ENCODE results near the gene ZNF532. TPM values are rescaled to one million over a fixed set of nuclear protein-coding genes. Genes with fewer than 3 reads are reported as not detected.
A peak's percentile ranks its signal among the peaks of the same experiment; 100 is the strongest.

Gene ZNF532
- total RNA-seq, 4 donors from 2014 or later: 54.7 to 124 (median 91.2) TPM

DNA sequence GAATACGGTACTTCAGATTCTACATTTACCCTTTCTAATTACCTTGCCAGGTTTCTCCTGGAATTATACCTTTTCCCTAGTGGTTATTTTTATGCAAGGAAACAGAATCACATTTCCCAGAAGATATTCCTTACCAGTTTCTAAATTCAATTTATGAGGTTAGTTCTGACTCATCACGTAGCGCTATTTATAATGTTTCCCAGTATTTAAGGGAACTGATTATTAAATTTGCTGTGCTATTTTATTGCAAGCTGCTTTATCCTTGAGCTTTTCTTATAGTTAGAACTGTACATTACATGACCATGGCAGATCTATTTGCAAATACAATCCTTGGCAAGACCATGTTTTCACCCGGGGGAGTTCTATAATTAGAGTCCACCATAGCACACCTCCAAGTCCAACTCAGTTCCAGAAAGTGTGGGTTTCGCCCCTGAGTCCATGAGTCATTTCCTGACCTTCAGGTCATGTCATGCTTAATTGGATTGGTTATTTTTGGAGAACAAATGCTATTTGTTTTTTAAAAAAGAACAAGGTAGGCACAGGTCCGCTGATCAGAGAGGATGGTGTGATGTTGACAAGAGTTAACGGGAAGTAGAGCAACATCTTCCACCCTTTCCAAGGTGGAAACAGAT lies 126.6 kb downstream of the ZNF532 start:
- peak overlapping the region; percentile 88 to 92 (median 90) for H3K27ac ChIP-seq
- intact Hi-C loops (cut with DNase I; ENCODE audit: low total_unique reads): loop anchor here (2.0 to 5.0 kb wide), 2 partner anchors 66 to 129 kb away; partner anchors contain the start of gene ZNF532
- TF ChIP-seq CTCF (IDR thresholded peaks at IDR 0.05 in 4 of 5, conservative IDR thresholded peaks at IDR 0.05 in 1 of 5) (peak in 4 of 5 experiments; percentile 35 to 50 (median 42)), POLR2A (IDR thresholded peaks at IDR 0.05) (no peak)
- peak; percentile 70 to 73 for ATAC-seq
- H3K36me3 ChIP-seq: no peaks in the 10 kb centered on the region
- peak overlapping the region in 2 of 4 donors; percentile 2 to 18 for H3K4me3 ChIP-seq
- in situ Hi-C loops (cut with MboI; ENCODE audit: low sequenced_read_pairs in 4 of 4): loop anchor here in 1 of 4 donors (10.0 kb wide), 1 partner anchor 74 kb away; no protein-coding TSS in a partner anchor
- peaks cover 41 to 55% of the 10 kb centered on the region in 2 donors for H3K4me1 ChIP-seq
- peak in 1 of 2 donors; percentile 50 for DNase-seq
- no peaks in the 10 kb centered on the region for H3K9me3 ChIP-seq
- H3K27me3 ChIP-seq: no peaks in the 10 kb centered on the region

DNA sequence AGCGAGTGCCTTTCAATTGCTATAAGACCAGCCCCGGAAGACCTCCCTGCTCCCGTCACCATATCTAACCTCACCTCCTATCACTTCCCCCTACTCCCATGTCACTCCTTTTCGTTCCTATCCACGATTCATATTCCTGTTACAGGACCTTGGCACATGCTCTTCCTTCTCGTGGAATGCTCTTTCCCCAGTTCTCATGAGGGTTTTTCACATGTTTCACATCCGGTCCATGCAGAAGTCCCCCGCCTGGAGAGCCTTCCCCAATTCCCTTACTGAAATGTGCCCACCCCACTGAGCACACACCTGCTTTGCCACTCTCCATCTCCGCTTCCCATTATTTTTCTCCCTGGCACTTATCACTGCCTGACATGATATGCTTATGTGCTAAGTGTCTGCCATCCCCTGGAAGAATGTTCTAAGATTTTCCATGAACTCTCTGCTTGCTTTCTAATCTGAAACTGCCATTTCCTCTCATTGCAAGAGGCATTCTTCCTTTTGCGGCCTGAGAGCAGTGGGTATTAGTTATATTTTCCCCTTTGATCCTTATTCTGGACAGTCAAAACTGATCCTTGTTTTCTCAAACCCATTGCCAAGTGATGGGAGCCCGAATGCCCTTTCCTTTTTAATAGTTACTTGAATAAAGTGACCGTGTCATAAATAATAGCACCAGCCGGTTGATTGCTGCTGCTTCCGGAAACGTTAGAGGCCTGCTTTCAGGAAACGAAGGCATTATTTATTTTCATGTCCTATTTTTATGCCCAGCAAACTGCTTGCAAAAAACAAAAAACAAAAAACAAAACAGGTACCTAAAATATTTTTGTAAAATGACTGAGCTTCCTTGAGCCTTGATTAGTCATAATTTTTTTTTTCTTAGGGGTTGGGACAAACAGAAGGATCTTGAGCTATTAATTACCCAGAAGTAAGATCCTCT lies 127.9 kb downstream of the ZNF532 start:
- DNase-seq (no peak), ATAC-seq (peak in 1 of 2 donors; percentile 6)
- intact Hi-C loops (cut with DNase I; ENCODE audit: low total_unique reads) (loop anchor here (5.0 kb wide), 1 partner anchor 130 kb away; the partner anchor contains the start of gene ZNF532), in situ Hi-C loops (cut with MboI; ENCODE audit: low sequenced_read_pairs in 4 of 4) (loop anchor here in 1 of 4 donors (10.0 kb wide), 1 partner anchor 72 kb away; no protein-coding TSS in a partner anchor)
- Histone ChIP-seq H3K9me3 (no peaks in the 10 kb centered on the region), H3K36me3 (no peaks in the 10 kb centered on the region), H3K27me3 (no peaks in the 10 kb centered on the region), H3K4me3 (no peak overlapping the region), H3K4me1 (peaks cover 53 to 68% of the 10 kb centered on the region in 2 donors), H3K27ac (peak overlapping the region; percentile 88 to 92 (median 90))
- TF ChIP-seq POLR2A (IDR thresholded peaks at IDR 0.05) (no peak), CTCF (IDR thresholded peaks at IDR 0.05 in 4 of 5, conservative IDR thresholded peaks at IDR 0.05 in 1 of 5) (no peak)

DNA sequence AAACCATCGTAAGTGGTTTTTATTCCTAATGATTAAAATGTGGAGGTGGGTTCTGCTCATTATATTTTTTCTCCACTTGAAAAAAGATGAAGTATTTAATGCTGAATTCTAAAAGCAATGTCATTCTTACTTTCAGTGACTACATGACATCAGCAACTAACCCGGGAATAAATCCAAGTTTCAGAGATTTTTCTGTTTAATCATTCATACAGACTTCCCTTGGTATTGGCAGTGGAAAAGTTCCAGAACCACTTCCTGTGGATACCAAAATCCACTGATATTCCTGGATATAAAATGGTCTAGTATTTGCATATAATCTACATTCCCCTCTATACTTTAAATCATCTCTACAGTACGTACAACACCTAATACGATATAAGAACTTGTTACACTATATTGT lies 128.6 kb downstream of the ZNF532 start:
- no peaks in the 10 kb centered on the region for H3K9me3 ChIP-seq
- H3K4me3 ChIP-seq: no peak overlapping the region
- H3K27ac ChIP-seq: peak overlapping the region; percentile 88 to 92 (median 90)
- no peak for TF ChIP-seq POLR2A (IDR thresholded peaks at IDR 0.05)
- no peak for ATAC-seq
- DNase-seq: no peak
- peaks cover 60 to 75% of the 10 kb centered on the region in 2 donors for H3K4me1 ChIP-seq
- in situ Hi-C loops (cut with MboI; ENCODE audit: low sequenced_read_pairs in 4 of 4) (loop anchor here in 1 of 4 donors (10.0 kb wide), 1 partner anchor 72 kb away; no protein-coding TSS in a partner anchor), intact Hi-C loops (cut with DNase I; ENCODE audit: low total_unique reads) (loop anchor here (5.0 kb wide), 1 partner anchor 131 kb away; the partner anchor contains the start of gene ZNF532)
- no peaks in the 10 kb centered on the region for H3K27me3 ChIP-seq
- H3K36me3 ChIP-seq: no peaks in the 10 kb centered on the region

GRCh38 chr18:58995663-58996062 lies 131.0 kb downstream of the ZNF532 start:
- TF ChIP-seq CTCF (IDR thresholded peaks at IDR 0.05 in 4 of 5, conservative IDR thresholded peaks at IDR 0.05 in 1 of 5): no peak
- no peak for TF ChIP-seq POLR2A (IDR thresholded peaks at IDR 0.05)
- intact Hi-C loops (cut with DNase I; ENCODE audit: low total_unique reads): no loop called here
- Histone ChIP-seq H3K4me3 (no peak overlapping the region), H3K9me3 (no peaks in the 10 kb centered on the region), H3K27me3 (no peaks in the 10 kb centered on the region), H3K36me3 (no peaks in the 10 kb centered on the region), H3K27ac (peak overlapping the region; percentile 90 to 94 (median 91)), H3K4me1 (peaks cover 59 to 79% of the 10 kb centered on the region in 2 donors)
- in situ Hi-C loops (cut with MboI; ENCODE audit: low sequenced_read_pairs in 4 of 4): loop anchor here in 1 of 4 donors (10.0 kb wide), 1 partner anchor 69 kb away; no protein-coding TSS in a partner anchor
- ATAC-seq (no peak), DNase-seq (no peak)

Measured in gastrocnemius medialis (tissue), 4 donors.